CD14-positive monocyte (primary cell): Measurements from ENCODE around the gene TMTC1. TPM values are rescaled to one million over a fixed set of nuclear protein-coding genes. Genes with fewer than 3 reads are reported as not detected.

ENCODE experiments used
- DNase-seq, 3 donors: peaks; one replicate each; pipeline ENCODE4 v3.0.0-alpha.2; 2011 to 2022
- H2AFZ ChIP-seq: 2 replicates; pipeline ENCODE4 v1.6.0; 2012; ENCODE audit warnings: mild to moderate bottlenecking, low read depth, low read length, inconsistent platforms; ENCODE audit not compliant: insufficient read depth, poor library complexity, severe bottlenecking
- H3K27ac ChIP-seq, 2 donors: 1 replicate in 1 of 2; 2 replicates in 1 of 2; pipeline ENCODE4 v1.5.1; 2012 to 2013; ENCODE audit warnings: low read length in 2 of 2, control low read depth in 1 of 2, inconsistent platforms in 1 of 2, low read depth in 1 of 2, mild to moderate bottlenecking in 1 of 2
- H3K27me3 ChIP-seq, 2 donors: one replicate each; pipeline versions ENCODE4 v1.6.0 to v1.6.1; 2011 to 2013; ENCODE audit warnings: low read length in 2 of 2; ENCODE audit not compliant: control insufficient read depth in 2 of 2, insufficient read depth in 2 of 2
- H3K36me3 ChIP-seq, 2 donors: replicated peaks in 1 of 2; 1 replicate in 1 of 2; 2 replicates in 1 of 2; pipeline versions ENCODE4 v1.5.1 to v1.6.1; 2012 to 2013; ENCODE audit warnings: low read length in 2 of 2, control low read depth in 1 of 2, inconsistent platforms in 1 of 2, mild to moderate bottlenecking in 1 of 2; ENCODE audit not compliant: insufficient read depth in 2 of 2, control insufficient read depth in 1 of 2
- H3K4me1 ChIP-seq, 2 donors: 1 replicate in 1 of 2; 2 replicates in 1 of 2; pipeline versions ENCODE4 v1.5.1 to v1.6.1; 2012 to 2013; ENCODE audit warnings: low read length in 2 of 2, control low read depth in 1 of 2, inconsistent platforms in 1 of 2, mild to moderate bottlenecking in 1 of 2, moderate library complexity in 1 of 2; ENCODE audit not compliant: insufficient read depth in 2 of 2, control insufficient read depth in 1 of 2
- H3K4me2 ChIP-seq: replicated peaks from 2 replicates; pipeline ENCODE3; 2012; ENCODE audit warnings: low read length, moderate library complexity, mild to moderate bottlenecking; ENCODE audit not compliant: poor library complexity, severe bottlenecking; ENCODE audit errors: extremely low read depth
- H3K4me3 ChIP-seq, 3 experiments: fragments of 200-600 bp in 1 of 3; sonication (generic) in 1 of 3; replicated peaks in 1 of 3; 1 replicate in 2 of 3; 2 replicates in 1 of 3; pipeline ENCODE4 v1.5.1; 2011 to 2013; ENCODE audit warnings: low read length in 3 of 3, mild to moderate bottlenecking in 3 of 3, control low read depth in 2 of 3, low read depth in 2 of 3, inconsistent platforms in 1 of 3, moderate library complexity in 1 of 3
- H3K79me2 ChIP-seq: 2 replicates; pipeline ENCODE4 v1.6.0; 2012; ENCODE audit warnings: mild to moderate bottlenecking, control low read depth, inconsistent platforms, low read length, moderate library complexity; ENCODE audit not compliant: insufficient read depth
- H3K9ac ChIP-seq: 2 replicates; pipeline ENCODE4 v1.6.0; 2017; ENCODE audit warnings: low read length, mild to moderate bottlenecking; ENCODE audit not compliant: insufficient read depth, poor library complexity, severe bottlenecking
- H3K9me3 ChIP-seq, 2 donors: replicated peaks in 1 of 2; 1 replicate in 1 of 2; 2 replicates in 1 of 2; pipeline versions ENCODE4 v1.5.1 to v1.6.1; 2012 to 2013; ENCODE audit warnings: low read length in 2 of 2, control low read depth in 1 of 2; ENCODE audit not compliant: control insufficient read depth in 1 of 2, insufficient read depth in 1 of 2
- H4K20me1 ChIP-seq: 2 replicates; pipeline ENCODE4 v1.6.0; 2012; ENCODE audit warnings: mild to moderate bottlenecking, low read length, control low read depth, moderate library complexity; ENCODE audit not compliant: insufficient read depth
- H3K27ac Mint-ChIP-seq, 7 donors: one replicate each; pipeline ENCODE4 v1.8.0; 2020; ENCODE audit warnings: mild to moderate bottlenecking in 7 of 7, mixed read lengths in 7 of 7, moderate library complexity in 6 of 7, inconsistent platforms in 2 of 7
- H3K27me3 Mint-ChIP-seq, 3 donors: one replicate each; pipeline ENCODE4 v1.8.0; 2021 to 2022; ENCODE audit warnings: low read depth in 3 of 3, mild to moderate bottlenecking in 3 of 3, mixed read lengths in 3 of 3, moderate library complexity in 3 of 3, inconsistent platforms in 1 of 3
- H3K36me3 Mint-ChIP-seq, 2 donors: one replicate each; pipeline ENCODE4 v1.8.0; 2020; ENCODE audit warnings: mixed read lengths in 2 of 2, inconsistent platforms in 1 of 2, mild to moderate bottlenecking in 1 of 2
- H3K4me1 Mint-ChIP-seq: one replicate; pipeline ENCODE4 v1.8.0; 2020; ENCODE audit warnings: mild to moderate bottlenecking, mixed read lengths
- H3K4me3 Mint-ChIP-seq, 2 donors: one replicate each; pipeline ENCODE4 v1.8.0; 2020; ENCODE audit warnings: mild to moderate bottlenecking in 2 of 2, mixed read lengths in 2 of 2, moderate library complexity in 1 of 2
- H3K9me3 Mint-ChIP-seq, 7 donors: one replicate each; pipeline ENCODE4 v1.8.0; 2020 to 2022; ENCODE audit warnings: mixed read lengths in 7 of 7, mild to moderate bottlenecking in 6 of 7, moderate library complexity in 6 of 7, inconsistent platforms in 2 of 7
- WGBS: methylation state at CpG from one replicate; pipeline ENCODE4 v1.1.5; 2013; ENCODE audit warnings: missing lambda C conversion rate; ENCODE audit not compliant: insufficient coverage; 5-methylcytosine and 5-hydroxymethylcytosine counted together
- intact Hi-C, 2 donors: fragments of 100-400 bp; cut with micrococcal nuclease; formaldehyde crosslinking; loops; one replicate each; pipeline versions ENCODE4 v1.15.0 to v1.15.1; 2023
- polyA plus RNA-seq, 3 donors: library from polyadenylated mRNA; depleted of rRNA in 1 of 3; unstranded in 2 of 3; stranded (reverse) in 1 of 3; fragments of 300-500 nt in 2 of 3; fragments of >200 nt in 1 of 3; fragmentation: Illumina TruSeq in 2 of 3; gene quantifications; 1 replicate in 2 of 3; 2 replicates in 1 of 3; pipeline ENCODE4 v1.2.3, GENCODE V29; 2012 to 2021
- TF ChIP-seq, protein P1 (sequence below): fragments of 200-600 bp; IDR thresholded peaks from one replicate; pipeline ENCODE4 v1.8.0; 2022; ENCODE audit warnings: antibody characterized with exemption, mild to moderate bottlenecking

Gene TMTC1
- polyA plus RNA-seq, 3 donors: 0.57 to 5.6 (median 2.1) TPM

- no peak overlapping the region for H2AFZ ChIP-seq
- 100% methylated on average over 1 of the region's 2 CpGs for WGBS
- H3K27ac Mint-ChIP-seq: peak overlapping the region in 1 of 7 donors; percentile 52
- no peaks in the 10 kb centered on the region for H3K27me3 ChIP-seq
- no peaks in the 10 kb centered on the region for H4K20me1 ChIP-seq
- intact Hi-C loops: no loop called here
- H3K4me3 Mint-ChIP-seq: no peak overlapping the region
- peaks cover 0 to 3% (median 0%) of the 10 kb centered on the region in 7 donors for H3K9me3 Mint-ChIP-seq
- peaks cover under 1 to 3% (median 2%) of the 10 kb centered on the region in 3 donors for H3K27me3 Mint-ChIP-seq
- H3K36me3 Mint-ChIP-seq: no peaks in the 10 kb centered on the region
- H3K4me2 ChIP-seq: no peak overlapping the region
- H3K36me3 ChIP-seq: no peaks in the 10 kb centered on the region
- no peak for DNase-seq
- H3K9ac ChIP-seq: no peak overlapping the region
- no peak overlapping the region for H3K4me3 ChIP-seq
- no peaks in the 10 kb centered on the region for H3K79me2 ChIP-seq
- H3K9me3 ChIP-seq: no peaks in the 10 kb centered on the region
- no peak overlapping the region for H3K27ac ChIP-seq
- TF ChIP-seq, protein P1, sequence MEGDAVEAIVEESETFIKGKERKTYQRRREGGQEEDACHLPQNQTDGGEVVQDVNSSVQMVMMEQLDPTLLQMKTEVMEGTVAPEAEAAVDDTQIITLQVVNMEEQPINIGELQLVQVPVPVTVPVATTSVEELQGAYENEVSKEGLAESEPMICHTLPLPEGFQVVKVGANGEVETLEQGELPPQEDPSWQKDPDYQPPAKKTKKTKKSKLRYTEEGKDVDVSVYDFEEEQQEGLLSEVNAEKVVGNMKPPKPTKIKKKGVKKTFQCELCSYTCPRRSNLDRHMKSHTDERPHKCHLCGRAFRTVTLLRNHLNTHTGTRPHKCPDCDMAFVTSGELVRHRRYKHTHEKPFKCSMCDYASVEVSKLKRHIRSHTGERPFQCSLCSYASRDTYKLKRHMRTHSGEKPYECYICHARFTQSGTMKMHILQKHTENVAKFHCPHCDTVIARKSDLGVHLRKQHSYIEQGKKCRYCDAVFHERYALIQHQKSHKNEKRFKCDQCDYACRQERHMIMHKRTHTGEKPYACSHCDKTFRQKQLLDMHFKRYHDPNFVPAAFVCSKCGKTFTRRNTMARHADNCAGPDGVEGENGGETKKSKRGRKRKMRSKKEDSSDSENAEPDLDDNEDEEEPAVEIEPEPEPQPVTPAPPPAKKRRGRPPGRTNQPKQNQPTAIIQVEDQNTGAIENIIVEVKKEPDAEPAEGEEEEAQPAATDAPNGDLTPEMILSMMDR: no peak
- H3K4me1 ChIP-seq: no peaks in the 10 kb centered on the region
- peaks cover 1% of the 10 kb centered on the region for H3K4me1 Mint-ChIP-seq
Observed at GRCh38 chr12:29460082-29460481, 323.7 kb downstream of the TMTC1 start.

DNA sequence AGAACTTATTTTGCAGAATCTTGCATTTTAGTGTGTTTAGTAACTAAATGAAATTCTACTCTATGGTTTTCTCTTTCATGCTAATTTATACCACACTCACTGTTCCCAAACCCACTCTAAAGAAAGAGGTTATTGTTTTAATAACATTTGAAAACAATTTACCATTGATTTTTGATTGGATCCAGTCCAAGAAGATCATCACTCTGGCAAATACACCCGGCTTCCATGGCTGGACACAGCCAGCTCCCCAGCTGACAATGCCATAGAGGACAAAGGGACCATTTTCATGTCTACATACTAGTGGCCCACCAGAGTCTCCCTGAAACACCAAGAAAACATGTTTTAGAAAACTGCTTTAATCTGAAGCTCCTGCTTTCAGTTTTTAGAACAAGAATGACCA, 328.7 kb downstream of the TMTC1 start:
- Mint-ChIP-seq H3K36me3 (no peaks in the 10 kb centered on the region), H3K27ac (no peak overlapping the region), H3K27me3 (peaks cover 0 to 7% (median 4%) of the 10 kb centered on the region in 3 donors), H3K9me3 (peaks cover 0 to 3% (median 0%) of the 10 kb centered on the region in 7 donors), H3K4me3 (no peak overlapping the region), H3K4me1 (no peaks in the 10 kb centered on the region)
- Histone ChIP-seq H4K20me1 (no peaks in the 10 kb centered on the region), H3K9ac (no peak overlapping the region), H3K79me2 (no peaks in the 10 kb centered on the region), H3K4me2 (no peak overlapping the region), H2AFZ (no peak overlapping the region), H3K27ac (no peak overlapping the region), H3K9me3 (no peaks in the 10 kb centered on the region), H3K4me3 (no peak overlapping the region), H3K4me1 (no peaks in the 10 kb centered on the region), H3K27me3 (no peaks in the 10 kb centered on the region), H3K36me3 (no peaks in the 10 kb centered on the region)
- intact Hi-C loops: no loop called here
- TF ChIP-seq, protein P1: no peak
- DNase-seq: no peak
- no CpG with 5 or more reads among the region's 1 CpG for WGBS
